ENCODE measurements around the gene ZNF142. TPM values are rescaled to one million over a fixed set of nuclear protein-coding genes. Genes with fewer than 3 reads are reported as not detected.
"Not testable (repeated sequence)": the region's sequence is repeated elsewhere in the genome, so short reads cannot be mapped to it uniquely, and the experiment has no call there.

The ZNF142 gene
- total RNA-seq, 2 donors from 2014 or later: 14.8 to 25.3 TPM

DNA sequence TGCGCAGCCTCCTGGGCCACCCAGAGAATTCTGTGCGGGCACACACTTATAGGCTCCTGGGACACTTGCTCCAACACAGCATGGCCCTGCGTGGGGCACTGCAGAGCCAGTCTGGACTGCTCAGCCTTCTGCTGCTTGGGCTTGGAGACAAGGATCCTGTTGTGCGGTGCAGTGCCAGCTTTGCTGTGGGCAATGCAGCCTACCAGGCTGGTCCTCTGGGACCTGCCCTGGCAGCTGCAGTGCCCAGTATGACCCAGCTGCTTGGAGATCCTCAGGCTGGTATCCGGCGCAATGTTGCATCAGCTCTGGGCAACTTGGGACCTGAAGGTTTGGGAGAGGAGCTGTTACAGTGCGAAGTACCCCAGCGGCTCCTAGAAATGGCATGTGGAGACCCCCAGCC is 39.5 kb upstream of the ZNF142 start:
- no peaks in the 10 kb centered on the region for H3K36me3 ChIP-seq
- H3K4me1 ChIP-seq: no peaks in the 10 kb centered on the region
- DNase-seq: no peak
- H3K27me3 ChIP-seq: no peaks in the 10 kb centered on the region
- H3K27ac ChIP-seq: no peak overlapping the region
- no peaks in the 10 kb centered on the region for H3K9me3 ChIP-seq
- no peak for TF ChIP-seq CTCF (IDR thresholded peaks at IDR 0.05)
- intact Hi-C loops (cut with DNase I): no loop called here
- no peak overlapping the region for H3K9ac ChIP-seq (ENCODE audit: low read depth in 2 of 2, low read length in 2 of 2)
- H3K4me3 ChIP-seq: no peak overlapping the region

DNA sequence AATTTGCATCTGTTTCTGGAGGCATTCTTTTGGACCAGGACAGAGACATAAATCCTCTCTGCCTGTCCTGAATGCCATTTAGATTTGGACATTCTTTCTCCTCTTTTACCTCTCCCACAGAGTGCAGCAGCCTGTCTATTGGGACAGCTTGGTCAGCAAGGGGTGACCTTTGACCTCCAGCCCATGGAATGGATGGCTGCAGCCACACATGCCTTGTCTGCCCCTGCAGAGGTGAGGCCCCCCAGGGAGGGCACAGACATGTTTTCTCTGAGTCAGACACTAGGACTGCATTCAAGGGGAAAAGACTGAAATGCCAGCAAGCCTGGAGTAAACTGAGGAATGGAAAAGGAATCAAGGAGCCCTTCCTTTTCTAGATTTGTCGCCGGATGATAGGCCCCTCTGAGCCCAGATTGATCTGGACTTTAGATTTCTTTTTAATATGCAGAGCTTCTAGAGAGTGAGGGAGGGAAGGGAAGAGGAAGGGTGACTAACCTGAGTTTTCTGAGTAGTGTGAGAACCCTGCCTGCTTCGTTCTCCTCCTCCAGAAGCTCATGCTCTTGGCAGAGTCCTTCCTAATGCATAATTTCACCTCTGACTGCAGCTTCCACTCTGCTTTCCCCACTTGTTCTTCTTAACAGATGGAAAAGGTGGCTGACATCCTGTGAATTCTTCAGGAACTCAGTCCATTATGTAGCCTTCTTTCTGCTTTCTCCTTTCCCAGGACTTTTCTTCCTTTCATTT is 35.2 kb upstream of the ZNF142 start:
- Histone ChIP-seq H3K4me1 (no peaks in the 10 kb centered on the region), H3K36me3 (no peaks in the 10 kb centered on the region), H3K4me3 (no peak overlapping the region), H3K9me3 (no peaks in the 10 kb centered on the region), H3K27ac (no peak overlapping the region), H3K27me3 (no peaks in the 10 kb centered on the region), H3K9ac (ENCODE audit: low read depth in 2 of 2, low read length in 2 of 2) (no peak overlapping the region)
- no peak for TF ChIP-seq CTCF (IDR thresholded peaks at IDR 0.05)
- intact Hi-C loops (cut with DNase I): no loop called here
- no peak for DNase-seq

DNA sequence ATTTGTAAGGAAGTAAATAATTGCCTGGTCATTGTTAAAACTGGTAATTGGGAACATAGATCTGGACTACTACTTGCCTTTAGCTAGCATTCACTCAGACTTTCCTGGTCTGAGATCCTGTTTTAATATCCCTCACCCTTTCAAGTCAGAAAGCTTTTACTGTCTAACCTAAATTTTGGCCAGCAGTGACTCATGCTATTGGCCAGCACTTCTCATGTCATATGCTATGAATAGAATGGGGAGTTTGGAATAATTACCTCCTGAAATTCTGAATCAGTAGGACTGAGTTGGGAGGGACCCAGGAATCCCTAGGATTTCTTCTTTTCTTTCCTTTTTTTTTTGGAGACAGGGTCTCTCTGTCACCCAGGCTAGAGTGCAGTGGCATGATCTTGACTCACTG is 31.8 kb upstream of the ZNF142 start:
- no peak overlapping the region for H3K4me3 ChIP-seq
- H3K9me3 ChIP-seq: no peaks in the 10 kb centered on the region
- H3K9ac ChIP-seq (ENCODE audit: low read depth in 2 of 2, low read length in 2 of 2): no peak overlapping the region
- H3K27ac ChIP-seq: no peak overlapping the region
- intact Hi-C loops (cut with DNase I): no loop called here
- H3K27me3 ChIP-seq: no peaks in the 10 kb centered on the region
- H3K4me1 ChIP-seq: no peaks in the 10 kb centered on the region
- no peak for DNase-seq
- no peaks in the 10 kb centered on the region for H3K36me3 ChIP-seq
- TF ChIP-seq CTCF (IDR thresholded peaks at IDR 0.05): no peak

- H3K27me3 ChIP-seq; H3K9me3 ChIP-seq; H3K4me3 ChIP-seq; H3K36me3 ChIP-seq; H3K4me1 ChIP-seq; intact Hi-C loops (cut with DNase I); H3K9ac ChIP-seq (ENCODE audit: low read depth in 2 of 2, low read length in 2 of 2); H3K27ac ChIP-seq: not testable (repeated sequence)
- DNase-seq: peak; percentile 54
- peak; percentile 78 for TF ChIP-seq CTCF (IDR thresholded peaks at IDR 0.05)
Measured at GRCh38 chr2:218687400-218688060, 28.1 kb upstream of the ZNF142 start.

GRCh38 chr2:218680061-218680460 is 20.6 kb upstream of the ZNF142 start:
- Histone ChIP-seq H3K4me1 (no peaks in the 10 kb centered on the region), H3K9me3 (no peaks in the 10 kb centered on the region), H3K27ac (no peak overlapping the region), H3K4me3 (no peak overlapping the region), H3K9ac (ENCODE audit: low read depth in 2 of 2, low read length in 2 of 2) (no peak overlapping the region), H3K36me3 (no peaks in the 10 kb centered on the region), H3K27me3 (no peaks in the 10 kb centered on the region)
- TF ChIP-seq CTCF (IDR thresholded peaks at IDR 0.05): no peak
- DNase-seq: no peak
- intact Hi-C loops (cut with DNase I): no loop called here
